ENCODE results near the gene MAN1A2. TPM values are rescaled to one million over a fixed set of nuclear protein-coding genes. Genes with fewer than 3 reads are reported as not detected.

Gene MAN1A2
- total RNA-seq, 1 donor from 2014 or later, result 23.3 TPM

DNA sequence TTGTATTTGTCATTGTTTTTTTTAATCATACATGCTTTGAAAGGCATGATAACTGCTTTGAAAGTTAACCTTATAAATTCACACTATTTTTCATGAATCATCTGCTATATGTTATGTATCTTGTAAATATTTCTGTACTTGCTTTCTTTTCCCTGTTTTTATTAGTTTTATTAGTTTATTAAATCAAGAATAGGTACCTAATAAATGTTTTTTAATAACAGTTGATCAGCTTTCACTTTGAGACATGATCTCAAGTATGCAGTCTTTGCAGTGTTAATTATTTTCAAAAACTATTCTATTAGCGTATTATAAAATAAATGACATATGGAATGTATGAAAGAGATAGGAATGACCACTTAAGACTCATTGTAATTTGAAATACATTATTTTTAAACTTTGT, 127.8 kb downstream of the MAN1A2 start:
- intact Hi-C loops (cut with micrococcal nuclease), result no loop called here
- no peak for DNase-seq
- H3K4me3 ChIP-seq, result no peak overlapping the region
- H3K4me1 ChIP-seq, result no peaks in the 10 kb centered on the region
- no peaks in the 10 kb centered on the region for H3K27me3 ChIP-seq (ENCODE audit: low read depth)
- H3K36me3 ChIP-seq, result peaks cover 28% of the 10 kb centered on the region
- H3K27ac ChIP-seq (replicated peaks), result no peak overlapping the region
- no peaks in the 10 kb centered on the region for H3K9me3 ChIP-seq (replicated peaks)
- TF ChIP-seq CTCF (IDR thresholded peaks at IDR 0.05; ENCODE audit: borderline replicate concordance), result no peak

DNA sequence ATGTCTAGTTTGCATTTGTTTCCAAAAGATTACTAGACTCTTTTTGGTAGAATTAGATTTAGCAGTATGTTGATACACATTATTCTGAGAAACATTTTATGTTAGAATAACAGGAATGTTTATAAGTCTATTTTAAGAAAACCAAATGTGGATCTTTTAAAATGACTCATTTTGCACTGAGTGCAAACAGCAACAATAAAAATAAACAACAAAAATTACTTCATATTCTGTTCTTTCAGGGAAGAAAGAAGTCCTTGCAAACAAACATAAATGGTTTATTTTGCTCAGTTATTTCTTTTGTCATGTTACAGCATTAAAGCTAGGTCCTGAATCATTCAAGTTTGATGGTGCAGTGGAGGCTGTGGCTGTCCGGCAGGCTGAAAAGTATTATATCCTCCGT, 131.8 kb downstream of the MAN1A2 start:
- TF ChIP-seq CTCF (IDR thresholded peaks at IDR 0.05; ENCODE audit: borderline replicate concordance), result no peak
- no peak for DNase-seq
- no peaks in the 10 kb centered on the region for H3K4me1 ChIP-seq
- H3K4me3 ChIP-seq, result no peak overlapping the region
- H3K9me3 ChIP-seq (replicated peaks), result no peaks in the 10 kb centered on the region
- peaks cover 39% of the 10 kb centered on the region for H3K36me3 ChIP-seq
- H3K27ac ChIP-seq (replicated peaks), result no peak overlapping the region
- H3K27me3 ChIP-seq (ENCODE audit: low read depth), result no peaks in the 10 kb centered on the region
- intact Hi-C loops (cut with micrococcal nuclease), result no loop called here

DNA sequence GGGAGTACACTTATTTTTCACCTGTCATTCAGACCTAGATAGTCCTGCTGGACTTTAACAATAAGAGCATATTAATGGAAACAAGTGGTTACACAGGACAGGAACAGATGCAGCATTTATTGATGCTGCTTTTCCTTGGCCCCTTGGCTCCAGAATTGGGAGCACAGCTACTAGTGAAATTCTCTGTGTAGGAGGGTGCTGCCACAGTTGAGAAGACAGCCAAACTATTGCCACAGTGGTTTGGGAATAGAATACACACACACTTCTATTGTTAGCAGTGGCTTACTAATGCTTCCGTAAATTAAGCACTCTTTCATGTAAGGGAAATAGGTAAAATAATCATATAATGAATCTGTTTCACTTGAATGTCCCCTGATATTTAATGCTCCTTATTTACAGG, 133.3 kb downstream of the MAN1A2 start:
- Histone ChIP-seq H3K27me3 (ENCODE audit: low read depth) (no peaks in the 10 kb centered on the region), H3K9me3 (replicated peaks) (no peaks in the 10 kb centered on the region), H3K27ac (replicated peaks) (no peak overlapping the region), H3K4me3 (no peak overlapping the region), H3K36me3 (peaks cover 48% of the 10 kb centered on the region), H3K4me1 (no peaks in the 10 kb centered on the region)
- TF ChIP-seq CTCF (IDR thresholded peaks at IDR 0.05; ENCODE audit: borderline replicate concordance), result no peak
- intact Hi-C loops (cut with micrococcal nuclease), result no loop called here
- DNase-seq, result no peak

DNA sequence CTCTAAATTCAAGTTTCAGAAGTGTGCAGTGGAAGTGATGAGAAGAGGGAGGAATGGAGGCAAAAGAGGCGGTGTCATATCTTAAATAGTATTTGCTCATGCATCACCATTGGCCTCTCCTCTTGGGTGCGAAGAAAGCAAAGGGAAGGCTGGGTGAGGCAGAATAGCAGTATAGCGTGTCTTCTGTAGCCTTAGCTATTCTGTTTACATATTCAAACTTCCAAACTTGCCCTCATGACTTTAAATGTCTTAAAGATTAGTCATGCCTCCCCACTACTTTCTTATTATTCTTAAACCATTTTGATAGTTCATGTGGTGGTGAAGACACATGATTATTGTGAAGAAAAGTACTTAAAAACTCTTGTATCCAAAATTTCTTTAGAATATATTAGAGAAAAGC, 134.0 kb downstream of the MAN1A2 start:
- intact Hi-C loops (cut with micrococcal nuclease), result no loop called here
- Histone ChIP-seq H3K27ac (replicated peaks) (no peak overlapping the region), H3K4me3 (no peak overlapping the region), H3K4me1 (no peaks in the 10 kb centered on the region), H3K9me3 (replicated peaks) (no peaks in the 10 kb centered on the region), H3K36me3 (peaks cover 53% of the 10 kb centered on the region), H3K27me3 (ENCODE audit: low read depth) (no peaks in the 10 kb centered on the region)
- no peak for TF ChIP-seq CTCF (IDR thresholded peaks at IDR 0.05; ENCODE audit: borderline replicate concordance)
- no peak for DNase-seq

DNA sequence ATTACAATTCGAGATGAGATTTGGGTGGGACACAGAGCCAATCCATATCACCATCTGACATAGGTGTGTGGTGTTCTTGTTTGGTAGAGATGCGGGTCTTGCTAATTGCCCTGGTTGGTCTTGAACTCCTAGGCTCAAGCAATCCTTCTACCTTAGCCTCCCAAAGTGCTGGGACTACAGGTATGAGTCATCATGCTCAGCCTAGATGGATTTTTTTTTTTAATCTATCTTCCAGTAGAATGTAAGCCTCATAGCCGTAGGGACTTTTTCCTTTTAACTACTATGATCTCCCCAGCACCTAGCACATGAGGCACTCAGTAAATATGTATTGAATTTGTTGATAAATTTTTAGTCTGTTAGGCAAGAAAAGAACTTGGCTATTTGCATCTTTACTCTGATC, 144.0 kb downstream of the MAN1A2 start:
- no peak overlapping the region for H3K4me3 ChIP-seq
- no peak for DNase-seq
- no peaks in the 10 kb centered on the region for H3K9me3 ChIP-seq (replicated peaks)
- H3K36me3 ChIP-seq, result peaks cover 18% of the 10 kb centered on the region
- no peak for TF ChIP-seq CTCF (IDR thresholded peaks at IDR 0.05; ENCODE audit: borderline replicate concordance)
- no peaks in the 10 kb centered on the region for H3K27me3 ChIP-seq (ENCODE audit: low read depth)
- intact Hi-C loops (cut with micrococcal nuclease), result loop anchor here (10.0 kb wide), 1 partner anchor 374 kb away; no protein-coding TSS in a partner anchor
- H3K27ac ChIP-seq (replicated peaks), result no peak overlapping the region
- no peaks in the 10 kb centered on the region for H3K4me1 ChIP-seq

All from left ventricle myocardium inferior (tissue), 1 donor.